HepG2 (cell line): ENCODE measurements around the gene ATP4A.

Source experiments
- TSC22D2 ChIP-seq: sonication (generic); formaldehyde crosslinking; IDR thresholded peaks from 2 replicates; pipeline ENCODE4 v1.5.1; 2020; ENCODE audit warnings: missing genetic modification reagents, mild to moderate bottlenecking, borderline replicate concordance
- ZFP91 ChIP-seq: sonication (generic); formaldehyde crosslinking; IDR thresholded peaks from 2 replicates; pipeline ENCODE4 v1.9.0; 2022; ENCODE audit warnings: missing genetic modification reagents, mild to moderate bottlenecking, borderline replicate concordance

DNA sequence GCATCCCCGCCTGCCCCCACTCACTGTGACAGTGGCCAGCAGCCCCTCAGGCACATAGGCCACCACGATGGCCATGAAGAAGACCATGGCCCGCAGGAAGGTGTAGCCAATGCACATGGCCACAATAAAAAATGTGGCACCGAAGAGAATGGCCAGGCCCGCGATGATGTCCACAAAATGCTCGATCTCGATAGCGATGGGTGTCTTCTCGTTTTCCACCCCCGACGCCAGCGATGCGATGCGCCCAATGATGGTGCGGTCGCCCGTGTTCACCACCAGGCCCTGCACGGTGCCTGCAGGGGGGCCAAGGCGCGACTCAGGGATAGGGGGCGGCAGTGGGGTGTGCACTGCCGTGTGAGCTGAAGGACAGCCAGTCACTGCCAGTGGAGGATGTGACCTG is 3.7 kb downstream of the ATP4A start:
- TF ChIP-seq ZFP91 (CRISPR knock-in tag) (no peak), TSC22D2 (CRISPR knock-in tag) (no peak)
